Measurements from ENCODE around the gene PNPLA8. TPM values are rescaled to one million over a fixed set of nuclear protein-coding genes. Genes with fewer than 3 reads are reported as not detected.
A peak's percentile ranks its signal among the peaks of the same experiment; 100 is the strongest.

PNPLA8 gene
- total RNA-seq, 1 donor from 2014 or later, result 29.5 TPM

GRCh38 chr7:108455998-108456677, 69.8 kb downstream of the PNPLA8 start, which contains the start of gene NRCAM:
NRCAM (minus strand) TSS chr7:108456436; CDS start chr7:108240064, 216,372 bp downstream.
- H3K27me3 Mint-ChIP-seq (ENCODE audit: unreplicated experiment), result peaks cover 25% of the 10 kb centered on the region
- H3K9me3 Mint-ChIP-seq (ENCODE audit: unreplicated experiment), result no peaks in the 10 kb centered on the region
- peak; percentile 91 for DNase-seq (ENCODE audit: extremely low spot score, unreplicated experiment)
- H3K4me1 Mint-ChIP-seq (ENCODE audit: unreplicated experiment), result peaks cover 26% of the 10 kb centered on the region
- peak within 1 kb of the TSS; percentile 84 for H3K4me3 Mint-ChIP-seq (ENCODE audit: unreplicated experiment)
- no peak for TF ChIP-seq CTCF (IDR thresholded peaks at IDR 0.05)
- H3K27ac Mint-ChIP-seq (ENCODE audit: unreplicated experiment), result peak within 1 kb of the TSS; percentile 59
- no peaks in the 10 kb centered on the region for H3K36me3 Mint-ChIP-seq (ENCODE audit: unreplicated experiment)

GRCh38 chr7:108455551-108455997, 70.4 kb downstream of the PNPLA8 start:
- Mint-ChIP-seq H3K36me3 (ENCODE audit: unreplicated experiment) (no peaks in the 10 kb centered on the region), H3K27ac (ENCODE audit: unreplicated experiment) (no peak overlapping the region), H3K4me1 (ENCODE audit: unreplicated experiment) (peaks cover 26% of the 10 kb centered on the region), H3K27me3 (ENCODE audit: unreplicated experiment) (peaks cover 25% of the 10 kb centered on the region), H3K4me3 (ENCODE audit: unreplicated experiment) (peak overlapping the region; percentile 84), H3K9me3 (ENCODE audit: unreplicated experiment) (no peaks in the 10 kb centered on the region)
- TF ChIP-seq CTCF (IDR thresholded peaks at IDR 0.05), result no peak
- DNase-seq (ENCODE audit: extremely low spot score, unreplicated experiment), result no peak

GRCh38 chr7:108454674-108455550, 71.0 kb downstream of the PNPLA8 start:
- H3K36me3 Mint-ChIP-seq (ENCODE audit: unreplicated experiment), result no peaks in the 10 kb centered on the region
- peak overlapping the region; percentile 80 for H3K27ac Mint-ChIP-seq (ENCODE audit: unreplicated experiment)
- TF ChIP-seq CTCF (IDR thresholded peaks at IDR 0.05), result peak; percentile 25
- no peak for DNase-seq (ENCODE audit: extremely low spot score, unreplicated experiment)
- H3K9me3 Mint-ChIP-seq (ENCODE audit: unreplicated experiment), result no peaks in the 10 kb centered on the region
- H3K4me1 Mint-ChIP-seq (ENCODE audit: unreplicated experiment), result peaks cover 24% of the 10 kb centered on the region
- peak overlapping the region; percentile 94 for H3K4me3 Mint-ChIP-seq (ENCODE audit: unreplicated experiment)
- H3K27me3 Mint-ChIP-seq (ENCODE audit: unreplicated experiment), result peaks cover 25% of the 10 kb centered on the region

GRCh38 chr7:108454317-108454673, 71.6 kb downstream of the PNPLA8 start:
- DNase-seq (ENCODE audit: extremely low spot score, unreplicated experiment), result no peak
- peaks cover 25% of the 10 kb centered on the region for H3K27me3 Mint-ChIP-seq (ENCODE audit: unreplicated experiment)
- H3K9me3 Mint-ChIP-seq (ENCODE audit: unreplicated experiment), result no peaks in the 10 kb centered on the region
- H3K4me3 Mint-ChIP-seq (ENCODE audit: unreplicated experiment), result peak overlapping the region; percentile 94
- no peaks in the 10 kb centered on the region for H3K36me3 Mint-ChIP-seq (ENCODE audit: unreplicated experiment)
- no peak for TF ChIP-seq CTCF (IDR thresholded peaks at IDR 0.05)
- H3K4me1 Mint-ChIP-seq (ENCODE audit: unreplicated experiment), result peaks cover 24% of the 10 kb centered on the region
- peak overlapping the region; percentile 80 for H3K27ac Mint-ChIP-seq (ENCODE audit: unreplicated experiment)

- TF ChIP-seq CTCF (IDR thresholded peaks at IDR 0.05), result no peak
- DNase-seq (ENCODE audit: extremely low spot score, unreplicated experiment), result no peak
- Mint-ChIP-seq H3K9me3 (ENCODE audit: unreplicated experiment) (no peaks in the 10 kb centered on the region), H3K27me3 (ENCODE audit: unreplicated experiment) (peaks cover 21% of the 10 kb centered on the region), H3K4me3 (ENCODE audit: unreplicated experiment) (no peak overlapping the region), H3K4me1 (ENCODE audit: unreplicated experiment) (peaks cover 24% of the 10 kb centered on the region), H3K27ac (ENCODE audit: unreplicated experiment) (no peak overlapping the region), H3K36me3 (ENCODE audit: unreplicated experiment) (no peaks in the 10 kb centered on the region)
Measured at GRCh38 chr7:108453320-108453719, 72.6 kb downstream of the PNPLA8 start.
